ENCODE results near the gene TEKT3.

Gene TEKT3

DNA sequence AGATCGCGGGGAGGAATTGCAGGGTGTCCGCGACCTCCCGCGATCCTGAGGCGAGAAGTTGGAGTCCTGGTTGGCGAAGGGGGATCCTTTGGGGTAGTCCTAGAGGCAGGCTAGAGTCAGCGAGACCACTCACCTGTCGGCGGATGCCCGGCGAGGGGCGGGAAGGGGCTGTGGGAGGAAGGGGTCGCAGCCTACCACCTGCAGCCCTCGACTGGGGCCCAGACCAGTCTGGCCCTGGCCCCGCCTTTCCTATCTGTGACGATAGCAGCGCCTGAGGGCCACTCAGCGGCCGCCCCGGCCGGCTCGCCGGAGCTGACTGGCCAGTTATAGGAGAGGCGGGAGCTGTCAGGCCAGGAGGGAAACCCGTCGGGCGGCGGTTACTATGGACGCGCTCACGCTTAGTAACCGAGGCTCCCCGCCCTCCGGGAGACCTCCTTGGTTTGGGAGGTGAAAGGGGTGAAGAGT, at the start of gene TEKT3:
Gene TEKT3 (minus strand): TSS at position 213 of the 465 bp plus-strand sequence. CDS start 10,012 bp downstream, outside the sequence.
- DNase-seq, result no peak

DNA sequence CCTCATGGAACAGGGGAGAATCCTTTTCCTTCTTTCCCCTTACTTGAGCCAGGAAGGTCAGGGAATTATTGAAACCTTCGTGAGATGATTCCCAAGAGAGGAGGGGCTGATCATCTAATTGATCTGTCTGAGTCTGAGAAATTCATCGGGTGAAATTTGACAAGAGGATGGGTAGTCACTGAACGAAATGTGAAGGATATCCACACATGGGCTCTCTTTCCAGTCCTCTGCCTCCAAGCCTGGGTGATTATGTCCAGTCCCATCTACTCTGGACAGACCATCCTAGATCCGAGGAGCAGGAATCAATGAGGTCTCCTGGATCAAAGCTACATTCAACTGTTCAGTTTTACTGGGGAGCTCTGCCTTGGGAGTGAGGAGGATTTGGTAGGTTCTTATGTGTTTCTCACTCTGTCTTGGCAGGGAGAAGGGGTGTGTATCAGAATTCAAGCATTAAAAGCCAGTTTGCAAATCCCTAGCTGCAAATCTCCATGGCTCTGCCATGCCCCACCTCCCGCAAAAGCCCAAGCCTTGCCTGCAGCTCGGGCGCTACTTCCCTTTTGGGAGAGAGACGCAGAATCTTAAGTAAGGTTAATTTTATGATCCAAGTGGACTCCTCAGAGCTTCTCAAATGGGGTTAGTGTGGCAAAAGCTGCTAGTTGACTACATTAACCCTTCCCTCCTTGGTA, 47.1 kb upstream of the TEKT3 start:
- no peak for DNase-seq

GRCh38 chr17:15386083-15386482, 44.7 kb upstream of the TEKT3 start:
- DNase-seq, result no peak

- no peak for DNase-seq
Observed at GRCh38 chr17:15385305-15385704, 43.9 kb upstream of the TEKT3 start.

DNA sequence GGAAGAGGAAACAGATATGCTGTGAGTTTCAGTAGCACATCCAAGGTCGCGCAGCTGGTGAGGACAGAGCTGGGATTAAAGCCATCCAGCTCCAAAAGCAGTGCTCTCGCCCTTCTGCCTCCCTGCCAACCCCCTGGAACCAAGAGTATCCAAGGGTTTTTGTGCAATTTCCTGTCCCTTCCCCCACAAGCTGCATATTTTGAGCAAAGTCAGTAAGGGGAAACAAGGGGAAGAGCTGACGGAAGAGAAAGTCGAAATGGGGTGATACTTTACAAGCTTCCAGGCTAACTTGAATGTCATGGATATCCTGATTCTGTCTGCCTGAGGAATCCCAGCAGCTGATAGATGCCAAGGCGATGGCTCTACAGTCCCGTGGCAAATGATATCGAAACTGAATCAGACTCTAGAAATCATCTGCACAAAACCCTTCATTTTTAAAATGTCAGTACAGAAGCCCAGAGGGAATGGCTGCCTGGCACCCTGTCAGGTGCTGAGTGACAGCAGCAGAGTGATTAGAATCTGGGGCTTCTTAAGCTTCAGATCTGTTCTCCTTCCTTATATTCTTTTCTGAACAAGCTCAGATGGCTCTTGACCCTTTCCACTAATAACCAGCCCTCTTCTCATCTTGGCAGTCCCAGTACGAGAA, 42.9 kb upstream of the TEKT3 start:
- DNase-seq, result no peak

- no peak for DNase-seq
Observed at GRCh38 chr17:15382914-15383313, 41.5 kb upstream of the TEKT3 start.

DNA sequence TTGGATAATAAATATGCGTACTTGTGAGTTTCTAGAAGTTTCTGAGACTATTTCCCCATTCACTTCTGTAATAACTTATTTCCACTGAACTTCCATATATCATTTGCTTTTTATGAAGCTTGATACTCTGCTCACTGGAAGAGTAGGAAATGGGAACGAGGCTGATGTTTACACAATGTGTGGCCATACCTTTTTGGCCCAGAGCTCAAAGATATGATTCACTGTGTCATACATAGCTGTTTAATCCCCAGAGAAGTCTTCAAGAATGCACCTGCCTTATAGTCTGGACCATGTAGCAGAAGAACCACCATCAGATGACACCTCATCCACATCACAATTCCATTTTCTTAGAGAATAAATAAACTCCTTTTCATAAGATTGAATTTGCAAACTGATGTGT, 40.3 kb upstream of the TEKT3 start:
- DNase-seq, result no peak

DNA sequence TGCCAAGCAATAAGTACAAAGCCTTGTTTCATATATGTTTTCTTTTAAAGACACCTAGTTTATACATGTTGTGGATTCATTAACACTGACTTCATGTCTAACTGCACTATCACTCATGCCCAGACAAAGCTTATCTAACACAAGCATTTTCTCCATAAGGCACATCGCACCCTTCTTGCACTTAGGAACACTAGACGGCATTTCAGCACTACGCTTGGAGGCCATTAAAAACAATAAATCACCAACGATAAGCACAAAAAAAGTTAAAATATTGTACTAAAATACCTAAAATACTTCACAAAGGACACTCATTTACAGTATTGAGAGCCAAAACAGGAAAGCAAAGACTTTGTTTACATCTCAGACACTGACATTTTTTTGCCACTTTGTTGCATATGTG, 39.0 kb upstream of the TEKT3 start:
- no peak for DNase-seq

GRCh38 chr17:15379659-15380058, 38.3 kb upstream of the TEKT3 start:
- DNase-seq, result no peak

DNA sequence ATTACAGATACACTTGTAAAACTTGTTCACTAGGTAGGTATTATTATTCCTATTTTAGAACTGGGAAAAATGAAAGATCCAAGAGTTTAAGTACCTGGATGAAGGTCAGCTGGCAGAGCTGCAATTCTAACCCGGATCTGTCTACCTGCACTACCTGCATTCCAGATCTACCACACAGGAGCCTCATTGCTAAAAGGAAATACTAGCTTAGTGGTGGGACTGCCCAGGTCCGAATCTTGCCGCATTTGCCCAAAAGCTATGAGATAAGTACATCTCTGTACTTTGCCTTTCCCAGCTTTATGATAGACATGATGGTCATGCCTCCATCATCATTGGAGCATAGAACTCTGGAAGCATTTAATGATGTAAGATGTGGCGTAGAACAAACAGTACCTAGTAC, 36.8 kb upstream of the TEKT3 start:
- DNase-seq, result no peak

- no peak for DNase-seq
Observed at GRCh38 chr17:15377616-15378015, 36.2 kb upstream of the TEKT3 start.

DNA sequence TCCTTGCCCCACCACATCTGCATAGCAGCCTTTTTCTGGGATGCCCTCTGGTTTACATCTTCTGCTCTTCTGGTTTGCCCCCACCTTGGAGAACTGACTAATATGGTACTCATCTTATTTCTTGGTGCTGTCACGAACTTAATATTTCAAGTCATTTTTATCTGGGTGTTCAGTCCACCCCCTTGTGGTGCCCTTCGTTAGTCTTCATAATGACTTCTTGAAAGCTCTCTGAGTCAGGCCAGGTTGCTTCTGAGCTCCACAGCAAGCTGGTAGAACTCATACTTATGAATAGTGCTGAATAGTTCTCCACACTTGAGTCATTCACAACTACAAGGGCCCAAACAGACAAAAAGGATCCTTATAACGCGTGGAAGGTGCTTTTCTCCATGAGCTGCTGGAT, 35.8 kb upstream of the TEKT3 start:
- no peak for DNase-seq

DNA sequence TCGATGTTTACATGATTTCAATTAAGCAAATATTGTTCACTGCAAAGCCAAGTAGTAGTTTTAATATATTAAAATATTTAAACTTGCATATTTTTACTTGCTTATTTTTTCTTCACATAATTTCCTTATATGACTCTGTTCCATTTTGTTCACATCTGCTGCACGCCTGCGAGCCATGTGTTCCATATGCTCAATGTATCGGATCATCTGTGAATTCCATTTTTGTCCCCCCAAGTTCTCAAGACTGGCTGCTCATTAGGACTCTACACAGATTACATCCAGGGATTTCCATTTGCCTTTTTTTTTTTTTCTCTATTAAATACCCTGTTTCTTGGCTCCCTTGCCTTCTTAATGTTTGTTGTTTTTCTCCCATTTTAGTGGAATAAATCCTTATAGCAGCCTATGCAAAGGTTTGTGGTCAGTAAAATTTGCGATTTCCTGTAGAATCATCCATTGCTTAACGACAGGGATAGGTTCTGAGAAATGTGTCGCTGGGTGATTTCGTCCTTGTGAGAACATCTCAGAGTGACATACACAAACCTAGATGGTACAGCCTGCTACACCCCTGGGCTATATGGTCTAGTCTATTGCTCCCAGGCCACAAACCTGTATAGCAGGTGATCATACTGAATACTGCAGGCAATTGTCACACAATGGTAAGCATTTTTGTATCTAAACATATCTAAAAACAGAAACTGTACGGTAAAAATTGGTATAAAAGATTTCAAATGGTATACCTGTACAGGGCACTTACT, 30.2 kb upstream of the TEKT3 start:
- no peak for DNase-seq

GRCh38 chr17:15368600-15368999, 27.2 kb upstream of the TEKT3 start:
- DNase-seq, result no peak

DNA sequence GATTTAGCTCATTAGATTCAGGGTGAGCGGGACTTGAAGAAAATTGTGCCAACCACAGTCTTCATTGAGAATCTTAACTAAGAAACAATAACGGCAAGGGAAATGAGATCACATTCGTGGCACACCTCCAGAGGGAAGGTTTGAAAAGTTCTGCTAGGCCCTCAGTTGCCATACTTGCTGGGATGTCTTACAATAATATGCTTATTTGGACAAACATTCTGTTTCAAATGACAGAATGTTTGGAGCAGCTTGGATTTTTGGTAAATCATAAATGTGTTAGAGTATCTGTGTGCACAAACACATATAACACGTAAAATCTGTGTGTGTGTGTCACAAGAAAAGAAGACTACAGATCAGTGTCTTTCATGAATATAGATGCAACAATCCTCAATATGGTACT, 24.6 kb upstream of the TEKT3 start:
- no peak for DNase-seq

DNA sequence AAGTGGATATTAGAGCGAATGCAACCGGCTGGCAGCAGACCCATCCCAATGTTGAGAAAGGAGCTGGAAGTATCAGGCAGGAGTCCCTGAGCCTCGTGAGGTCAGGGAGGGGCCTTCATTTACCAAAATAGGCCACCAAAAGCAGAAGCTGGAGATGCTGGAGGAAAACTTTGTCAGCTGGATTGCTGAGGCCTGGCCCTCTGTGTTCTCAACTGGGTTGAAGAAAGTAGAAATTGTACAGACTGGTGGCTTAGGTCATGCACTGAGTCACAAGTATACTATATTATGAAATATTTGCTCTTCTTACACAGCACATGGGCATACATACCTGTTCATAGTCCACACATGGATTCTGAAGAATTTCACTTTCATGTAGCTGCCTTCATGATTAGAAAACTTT, 23.2 kb upstream of the TEKT3 start:
- no peak for DNase-seq

DNA sequence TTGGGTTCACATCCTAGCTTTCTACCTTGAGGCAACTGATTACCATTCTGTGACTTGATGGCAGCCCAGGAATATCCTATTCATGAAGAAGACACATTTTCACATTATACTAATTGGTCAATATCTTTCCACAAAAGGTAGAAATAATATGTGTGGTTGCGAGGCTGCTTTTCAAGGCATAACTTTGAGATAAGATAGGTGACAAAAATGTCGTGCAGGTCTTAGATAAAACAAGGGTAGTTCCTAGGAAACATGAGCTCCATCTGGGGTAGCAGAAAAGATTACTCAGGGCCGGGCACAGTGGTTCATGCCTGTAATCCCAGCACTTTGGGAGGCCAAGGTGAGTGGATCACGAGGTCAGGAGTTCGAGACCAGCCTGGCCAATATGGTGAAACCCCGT, 22.3 kb upstream of the TEKT3 start:
- no peak for DNase-seq

GRCh38 chr17:15361592-15361991, 20.2 kb upstream of the TEKT3 start:
- DNase-seq, result no peak

GRCh38 chr17:15361151-15361550, 19.8 kb upstream of the TEKT3 start:
- DNase-seq, result no peak

DNA sequence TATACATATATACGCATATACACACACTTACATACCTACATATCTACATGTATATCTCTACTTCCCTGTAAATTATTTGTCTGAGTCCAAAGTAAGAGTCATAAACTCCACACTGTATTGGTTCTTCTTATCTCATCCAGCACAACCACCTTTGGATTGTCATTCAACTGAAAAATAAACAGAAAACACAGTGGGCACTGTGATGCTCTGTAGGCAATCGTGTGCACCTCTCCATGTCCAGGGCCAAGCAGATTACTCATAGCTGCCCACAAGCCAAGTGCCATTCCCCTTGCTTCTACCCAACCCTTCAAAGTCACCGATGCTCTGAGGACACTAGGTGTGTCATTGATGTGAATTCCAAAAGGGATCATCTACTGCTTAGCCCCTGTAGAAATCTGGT, 12.9 kb upstream of the TEKT3 start:
- DNase-seq, result no peak

GRCh38 chr17:15351925-15352324, 10.5 kb upstream of the TEKT3 start:
- no peak for DNase-seq

DNA sequence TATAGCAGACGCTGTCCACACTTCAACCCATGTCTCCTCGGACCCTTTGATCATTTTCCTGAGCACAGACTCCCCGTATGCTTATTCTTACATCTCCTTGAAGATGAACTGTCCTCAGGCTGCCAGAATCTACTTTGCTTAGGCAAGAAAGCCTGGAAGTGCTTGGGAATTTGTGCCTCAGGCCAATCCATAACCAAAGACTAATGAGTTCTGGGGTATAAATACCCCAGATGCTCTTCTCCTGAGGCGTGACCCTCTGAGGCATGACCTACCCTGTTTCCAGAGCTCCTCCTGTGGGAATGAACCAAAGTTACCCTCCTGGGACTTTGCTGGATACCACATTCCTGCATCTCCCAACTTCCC, 10.1 kb upstream of the TEKT3 start:
- no peak for DNase-seq

DNA sequence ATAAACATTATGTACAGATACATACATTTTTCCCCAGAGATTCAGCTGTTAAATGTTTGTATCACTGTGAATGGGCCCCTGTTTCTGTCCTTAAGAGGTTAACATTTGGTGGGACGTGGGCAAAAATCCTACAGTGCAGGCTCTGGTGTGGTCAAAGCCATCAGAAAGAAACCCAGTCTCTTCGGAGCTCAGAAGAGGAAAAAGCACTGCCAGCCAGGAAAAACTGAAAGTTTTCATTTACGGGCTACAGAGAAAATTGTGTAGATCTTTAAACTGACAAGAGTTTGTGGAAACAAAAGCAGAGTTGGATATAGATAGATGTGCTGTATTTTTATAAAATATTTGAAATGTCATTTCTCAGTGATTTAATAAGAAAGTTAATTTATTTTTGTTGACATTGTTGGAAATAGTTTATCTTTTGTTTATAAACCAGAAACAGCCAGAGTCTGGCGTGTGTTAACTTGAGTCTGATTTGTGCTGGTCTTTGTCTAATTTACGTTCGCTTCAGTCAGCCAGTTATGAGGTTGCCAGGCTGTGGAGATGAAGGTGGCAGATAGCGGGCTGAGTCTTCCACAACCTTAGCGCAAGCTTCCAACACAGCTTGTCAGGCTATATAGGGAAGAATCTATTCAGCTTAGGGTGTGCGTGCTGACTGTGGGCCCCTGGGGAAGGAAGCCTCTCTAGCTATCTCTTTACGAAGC, 9.5 kb upstream of the TEKT3 start:
- no peak for DNase-seq

DNA sequence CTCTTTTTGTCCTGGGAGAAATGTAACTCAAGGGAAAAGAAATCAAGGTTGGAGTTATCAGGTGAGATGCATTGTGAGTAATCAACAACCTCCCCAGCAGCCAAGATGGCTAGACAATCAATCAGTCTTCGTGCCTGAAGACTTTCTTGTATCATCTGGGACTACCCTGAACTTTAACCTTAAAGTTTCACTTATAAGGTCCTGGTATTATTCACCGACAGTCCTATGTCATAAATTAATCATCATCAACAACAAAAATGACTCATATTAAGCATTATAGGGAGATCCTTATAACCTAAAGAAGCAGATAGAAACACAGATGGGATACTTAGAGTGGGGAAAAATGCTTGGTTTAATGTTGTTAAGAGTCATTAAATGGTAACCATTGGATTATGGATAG, 7.7 kb upstream of the TEKT3 start:
- DNase-seq, result no peak

Data from NCI-H1694 treated with DMSO at 0.1 percent for 48 hours (cell line).